Coronary artery (tissue), 2 donors: ENCODE results near the gene NFIX.

Source experiments
- DNase-seq: peaks from one replicate; pipeline ENCODE4 v3.0.0-alpha.2; 2017; ENCODE audit warnings: low spot score
- H3K27ac ChIP-seq, 2 donors: fragments of 200-600 bp; sonication (generic); one replicate each; pipeline ENCODE4 v1.5.1; 2016 to 2019
- H3K4me3 ChIP-seq: fragments of 200-600 bp; sonication (generic); 2 replicates; pipeline ENCODE4 v1.5.1; 2016; ENCODE audit warnings: mild to moderate bottlenecking, moderate library complexity
- CTCF ChIP-seq: fragments of 200-600 bp; sonication (generic); IDR thresholded peaks from one replicate; pipeline ENCODE4 v1.5.1; 2019; ENCODE audit warnings: antibody characterized with exemption

The NFIX gene

GRCh38 chr19:12997967-12998940, 3.0 kb downstream of the NFIX start:
- DNase-seq: no peak
- peak overlapping the region; percentile 94 for H3K27ac ChIP-seq

GRCh38 chr19:13001166-13001501, 5.9 kb downstream of the NFIX start:
- H3K27ac ChIP-seq: peak overlapping the region; percentile 95 to 98
- TF ChIP-seq CTCF: no peak
- no peak for DNase-seq
- peak overlapping the region; percentile 69 for H3K4me3 ChIP-seq

More at GRCh38 chr19:12997967-12998940, 3.0 kb downstream of the NFIX start:
- peak overlapping the region; percentile 99 for H3K4me3 ChIP-seq
- no peak for TF ChIP-seq CTCF

- DNase-seq: peak; percentile 86
- Histone ChIP-seq H3K4me3 (peak overlapping the region; percentile 69), H3K27ac (peak overlapping the region; percentile 95 to 98)
- no peak for TF ChIP-seq CTCF
Measured at GRCh38 chr19:13001502-13002165, 6.4 kb downstream of the NFIX start.

GRCh38 chr19:13002166-13002898, 7.1 kb downstream of the NFIX start:
- peak overlapping the region; percentile 69 for H3K4me3 ChIP-seq
- no peak for TF ChIP-seq CTCF
- peak overlapping the region; percentile 95 to 98 for H3K27ac ChIP-seq
- peak; percentile 91 for DNase-seq

- peak overlapping the region; percentile 95 to 98 for H3K27ac ChIP-seq
- DNase-seq: no peak
Measured at GRCh38 chr19:13003081-13003480, 7.8 kb downstream of the NFIX start.

GRCh38 chr19:13004273-13004672, 9.0 kb downstream of the NFIX start:
- no peak for TF ChIP-seq CTCF
- Histone ChIP-seq H3K27ac (peak overlapping the region in 1 of 2 donors; percentile 95), H3K4me3 (no peak overlapping the region)
- no peak for DNase-seq

More at GRCh38 chr19:13003081-13003480, 7.8 kb downstream of the NFIX start:
- H3K4me3 ChIP-seq: peak overlapping the region; percentile 69
- no peak for TF ChIP-seq CTCF
